ENCODE results near the gene INSL3.

GRCh38 chr19:17862711-17863519, 41.6 kb upstream of the INSL3 start:
- TF ChIP-seq CTCF (IDR thresholded peaks at IDR 0.05; ENCODE audit: low read length) (no peak), EZH2phosphoT487 (IDR thresholded peaks at IDR 0.05; ENCODE audit: low read length) (no peak), EZH2 (optimal IDR thresholded peaks at IDR 0.05; ENCODE audit: low read depth, low read length) (no peak)
